GM19467 (cell line): ENCODE results near the gene PDCD2L.
"Not testable (repeated sequence)": the region's sequence is repeated elsewhere in the genome, so short reads cannot be mapped to it uniquely, and the experiment has no call there.

Source experiments
- ATAC-seq: cut with Tn5 transposase; IDR thresholded peaks from one replicate; pipeline ENCODE4 v1.9.1; 2021; ENCODE audit warnings: mild to moderate bottlenecking, moderate library complexity; ENCODE audit not compliant: unreplicated experiment

Gene PDCD2L

DNA sequence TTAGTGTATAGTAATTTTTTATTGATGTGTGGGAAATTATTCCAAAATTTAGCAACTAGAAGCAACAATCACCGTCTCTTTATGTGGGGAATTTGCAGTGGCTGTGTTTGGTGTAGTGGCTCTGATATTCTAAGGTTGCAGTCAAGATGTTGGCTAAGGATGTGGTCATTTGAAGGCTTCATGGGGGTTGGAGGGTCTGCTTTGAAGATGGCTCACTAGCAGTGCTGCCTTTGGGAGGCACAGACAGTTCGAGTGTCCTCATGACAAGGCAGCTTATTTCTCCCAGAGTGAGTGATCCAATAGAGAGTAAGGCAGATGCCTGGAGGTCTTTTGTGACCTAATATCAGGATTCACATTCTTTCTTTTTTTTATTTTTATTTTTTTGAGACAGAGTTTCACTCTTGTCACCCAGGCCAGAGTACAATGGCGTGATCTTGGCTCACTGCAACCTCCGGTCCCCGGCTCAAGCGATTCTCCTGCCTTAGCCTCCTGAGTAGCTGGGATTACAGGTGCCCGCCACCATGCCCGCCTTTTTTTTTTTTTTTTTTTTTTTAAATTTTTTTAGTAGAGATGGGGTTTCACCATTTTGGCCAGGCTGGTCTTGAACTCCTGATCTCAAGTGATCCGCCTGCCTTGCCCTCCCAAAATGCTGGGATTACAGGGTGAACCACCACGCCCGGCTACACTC lies 30.5 kb upstream of the PDCD2L start:
- no peak for ATAC-seq

DNA sequence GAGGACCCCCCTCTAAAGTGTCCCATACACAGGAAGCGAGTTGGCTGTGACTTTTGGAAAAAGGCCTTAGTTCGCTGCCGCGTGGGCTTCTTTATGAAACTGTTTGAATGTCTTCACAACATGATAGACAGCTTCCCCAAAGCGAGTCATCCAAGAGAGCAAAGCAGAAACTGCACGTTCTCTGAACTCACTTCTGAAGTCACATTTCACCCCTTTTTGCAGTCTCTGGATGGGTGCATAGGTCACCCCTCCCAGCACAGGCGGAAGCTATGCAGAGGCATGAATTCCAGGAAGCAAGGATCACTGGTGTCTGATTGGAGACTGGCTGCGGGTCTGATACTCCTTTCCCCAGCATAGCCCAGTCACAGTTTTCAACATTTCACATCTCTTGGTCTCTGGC lies 28.6 kb upstream of the PDCD2L start:
- no peak for ATAC-seq

DNA sequence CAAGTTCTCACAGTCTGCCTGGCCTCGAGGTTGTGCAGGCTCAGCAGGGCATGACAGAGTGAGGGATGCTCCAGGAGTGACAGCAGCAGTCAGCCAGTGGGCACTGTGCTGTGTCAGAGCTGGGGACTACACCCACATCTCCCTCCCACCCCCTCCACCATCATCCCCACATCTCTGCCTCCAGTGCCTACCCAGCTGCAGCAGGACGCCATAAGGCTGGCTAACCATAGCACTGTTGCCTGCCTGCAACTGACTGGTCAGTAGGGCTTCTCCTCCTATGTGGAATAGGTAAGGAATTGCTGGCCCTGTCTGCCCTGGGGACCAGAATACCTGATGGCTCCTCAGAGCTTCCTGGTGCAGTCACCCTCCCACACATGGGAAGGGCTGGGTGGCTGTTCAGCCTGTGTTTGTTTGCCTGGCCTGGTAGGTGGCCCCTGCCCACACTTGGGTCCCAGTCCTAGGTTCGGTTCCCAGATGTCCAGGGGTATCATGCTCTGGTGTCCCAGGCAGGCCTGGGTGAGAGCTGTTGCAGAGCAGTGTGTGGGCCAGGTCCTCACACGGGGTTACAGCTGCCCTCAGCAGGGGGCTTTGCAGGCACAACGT lies 23.5 kb upstream of the PDCD2L start:
- ATAC-seq, result no peak

DNA sequence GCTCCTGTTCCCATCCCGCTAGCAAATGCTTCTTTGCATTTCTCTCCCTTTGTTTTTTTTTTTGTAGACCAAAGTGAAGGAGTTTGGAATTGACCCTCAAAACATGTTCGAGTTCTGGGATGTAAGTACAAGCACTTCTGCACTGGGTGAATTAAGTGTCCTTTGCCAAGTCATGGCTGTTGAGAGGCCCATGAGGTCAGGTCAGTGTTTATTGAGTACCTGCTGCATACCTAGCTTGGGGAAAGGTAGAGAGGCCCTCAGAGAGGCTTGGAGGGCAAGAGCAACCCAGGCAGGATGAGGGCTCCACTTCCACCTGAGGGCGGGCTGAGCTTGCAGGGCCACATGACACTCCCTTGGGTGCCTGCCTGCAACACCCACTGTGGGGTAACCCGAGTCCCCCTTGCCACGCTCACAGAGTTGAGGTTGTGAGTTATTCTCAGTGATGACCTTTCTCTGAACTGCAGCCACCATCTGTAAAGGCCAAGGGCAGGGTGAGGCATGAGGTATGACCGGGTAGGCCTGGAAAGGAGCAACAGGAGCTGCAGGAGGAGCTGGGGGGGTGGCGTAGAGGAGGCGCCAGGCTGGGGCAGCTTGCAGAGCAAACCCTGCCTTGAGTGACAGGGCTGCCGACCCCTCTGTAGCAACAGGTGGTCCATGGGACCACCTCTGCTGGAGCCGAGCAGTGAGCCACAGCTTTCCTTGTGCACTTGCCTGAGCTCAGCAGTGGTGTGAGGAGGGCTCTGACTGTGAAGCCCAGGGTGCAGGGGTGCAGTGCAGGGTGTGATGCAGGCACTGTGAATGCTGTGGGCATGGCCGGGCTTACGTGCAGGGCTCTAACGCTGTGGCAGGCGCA lies 22.6 kb upstream of the PDCD2L start:
- no peak for ATAC-seq

GRCh38 chr19:34382471-34382870 lies 21.7 kb upstream of the PDCD2L start:
- ATAC-seq, result no peak

DNA sequence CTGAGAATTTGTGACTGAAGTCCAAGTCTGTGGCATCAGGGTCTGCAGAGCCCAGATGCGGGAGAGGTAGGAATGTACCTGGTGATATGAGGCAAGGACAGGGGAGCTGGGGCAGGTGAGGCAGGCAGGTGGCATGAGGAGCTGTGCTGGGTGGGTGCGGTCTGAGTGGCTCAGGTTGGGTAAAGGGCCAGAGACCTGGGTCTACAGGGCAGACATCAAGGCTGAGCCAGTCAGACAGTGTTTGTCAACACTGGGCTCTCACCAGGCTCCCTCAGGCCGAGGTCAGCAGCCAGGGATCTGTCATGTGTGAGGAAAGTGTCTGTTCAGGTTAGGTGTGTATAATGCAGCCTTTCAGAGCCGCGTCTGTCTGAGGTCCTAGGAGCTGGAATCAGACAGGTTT lies 20.6 kb upstream of the PDCD2L start:
- no peak for ATAC-seq

DNA sequence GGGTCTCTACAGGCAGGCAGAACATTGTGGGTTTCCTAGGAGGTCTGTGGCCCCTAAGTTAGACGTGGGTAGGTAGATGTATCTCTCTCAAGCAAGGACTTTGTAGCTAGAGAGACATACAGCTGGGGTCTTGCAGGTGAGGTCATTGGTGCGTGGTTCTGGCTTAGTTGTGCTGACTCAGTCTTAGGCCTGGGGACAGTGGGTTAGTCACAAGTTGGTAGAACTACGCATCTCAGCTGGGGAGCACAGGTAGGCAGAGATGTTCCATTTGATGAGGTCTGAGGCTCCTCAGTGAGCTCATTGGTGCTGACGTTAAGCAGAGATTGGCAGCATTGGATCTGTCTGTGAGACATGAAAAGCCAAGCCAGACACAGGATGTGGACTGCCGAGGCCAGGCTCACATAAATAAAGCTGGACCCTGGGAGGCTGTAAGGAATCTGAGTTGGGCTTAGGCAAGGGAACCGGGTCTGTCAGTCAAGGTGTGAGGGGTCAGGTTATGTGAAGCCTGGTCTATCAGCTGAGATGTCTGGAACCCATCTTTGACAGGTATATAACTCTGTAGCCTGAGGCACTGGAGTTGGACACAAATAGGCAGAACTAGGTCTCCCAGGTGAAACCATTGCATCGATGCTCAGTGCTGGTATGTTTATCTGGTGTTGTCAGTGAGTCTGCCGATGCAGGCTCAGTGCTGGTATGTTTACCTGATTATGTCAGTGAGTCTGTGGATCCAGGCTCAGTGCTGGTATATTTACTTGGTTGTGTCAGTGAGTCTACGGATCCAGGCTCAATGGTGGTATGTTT lies 17.4 kb upstream of the PDCD2L start:
- ATAC-seq, result no peak

DNA sequence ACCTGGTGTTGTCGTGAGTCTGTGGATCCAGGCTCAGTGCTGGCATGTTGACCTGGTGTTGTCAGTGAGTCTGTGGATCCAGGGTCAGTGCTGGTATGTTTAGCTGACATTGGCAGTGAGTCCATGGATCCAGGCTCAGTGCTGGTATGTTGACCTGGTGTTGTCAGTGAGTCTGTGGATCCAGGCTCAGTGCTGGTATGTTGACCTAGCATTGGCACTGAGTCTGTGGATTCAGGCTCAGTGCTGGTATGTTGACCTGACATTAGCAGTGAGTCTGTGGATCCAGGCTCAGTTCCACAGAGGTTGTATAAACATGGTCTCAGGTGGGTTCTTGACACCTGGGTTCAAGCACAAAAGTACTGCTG lies 16.8 kb upstream of the PDCD2L start:
- no peak for ATAC-seq

DNA sequence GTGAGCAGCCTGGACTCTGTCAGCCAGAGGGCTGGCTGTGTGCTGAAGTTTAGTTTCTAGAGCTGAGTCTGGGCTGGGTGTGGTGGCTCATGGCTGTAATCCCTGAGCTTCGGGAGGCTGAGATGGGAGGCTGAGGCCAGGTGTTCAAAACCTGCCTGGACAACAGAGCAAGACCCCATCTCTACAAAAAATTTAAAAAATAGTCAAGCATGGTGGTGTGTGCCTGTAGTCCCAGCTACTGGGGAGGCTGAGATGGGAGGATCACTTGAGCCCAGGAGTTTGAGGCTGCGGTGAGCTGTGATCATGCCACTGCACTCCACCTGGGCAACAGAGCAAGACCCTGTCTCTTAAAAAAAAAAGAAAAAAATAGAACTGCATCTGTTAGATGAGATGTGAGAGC lies 15.5 kb upstream of the PDCD2L start:
- not testable (repeated sequence) for ATAC-seq

GRCh38 chr19:34391813-34392212 lies 12.4 kb upstream of the PDCD2L start:
- no peak for ATAC-seq

DNA sequence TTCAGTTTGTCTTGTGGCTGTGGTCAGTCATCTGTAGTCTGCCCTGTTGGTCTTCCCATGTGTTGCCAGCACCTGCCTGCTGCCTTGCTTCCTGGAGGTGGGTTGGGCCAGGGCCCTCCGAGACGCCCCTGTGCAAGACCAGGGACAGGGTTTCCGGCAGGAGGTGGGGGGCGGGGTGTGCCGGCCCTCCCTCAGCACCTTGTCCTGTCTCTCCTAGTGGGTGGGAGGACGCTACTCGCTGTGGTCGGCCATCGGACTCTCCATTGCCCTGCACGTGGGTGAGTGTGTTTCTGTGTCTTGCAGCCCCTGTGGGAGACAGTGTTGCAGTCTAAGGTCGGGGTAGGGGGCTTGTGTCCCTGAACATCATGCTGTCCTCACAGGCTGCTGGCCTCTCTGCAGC lies 11.2 kb upstream of the PDCD2L start:
- ATAC-seq, result no peak

- no peak for ATAC-seq
Measured at GRCh38 chr19:34393629-34394028, 10.6 kb upstream of the PDCD2L start.

- no peak for ATAC-seq
Measured at GRCh38 chr19:34397853-34398252, 6.3 kb upstream of the PDCD2L start.

DNA sequence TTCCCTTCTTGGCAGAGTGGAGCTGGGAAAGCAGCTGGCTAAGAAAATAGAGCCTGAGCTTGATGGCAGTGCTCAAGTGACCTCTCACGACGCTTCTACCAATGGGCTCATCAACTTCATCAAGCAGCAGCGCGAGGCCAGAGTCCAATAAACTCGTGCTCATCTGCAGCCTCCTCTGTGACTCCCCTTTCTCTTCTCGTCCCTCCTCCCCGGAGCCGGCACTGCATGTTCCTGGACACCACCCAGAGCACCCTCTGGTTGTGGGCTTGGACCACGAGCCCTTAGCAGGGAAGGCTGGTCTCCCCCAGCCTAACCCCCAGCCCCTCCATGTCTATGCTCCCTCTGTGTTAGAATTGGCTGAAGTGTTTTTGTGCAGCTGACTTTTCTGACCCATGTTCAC lies 4.3 kb upstream of the PDCD2L start:
- ATAC-seq, result no peak

DNA sequence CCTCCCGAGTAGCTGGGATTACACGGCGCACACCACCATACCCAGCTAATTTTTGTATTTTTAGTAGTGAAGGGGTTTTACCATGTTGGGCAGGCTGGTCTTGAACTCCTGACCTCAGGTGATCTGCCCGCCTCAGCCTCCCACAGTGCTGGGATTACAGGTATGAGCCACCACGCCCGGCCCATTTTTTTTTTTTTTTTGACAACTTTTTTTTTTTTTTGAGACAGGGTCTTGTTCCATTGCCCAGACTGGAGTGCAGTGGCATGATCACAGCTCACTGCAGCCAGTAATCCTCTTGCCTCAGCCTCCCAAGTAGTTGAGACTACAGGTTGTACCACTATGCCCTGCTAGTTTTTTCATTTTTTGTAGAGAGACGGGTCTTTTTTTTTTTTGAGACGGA lies 3.4 kb upstream of the PDCD2L start:
- not testable (repeated sequence) for ATAC-seq

DNA sequence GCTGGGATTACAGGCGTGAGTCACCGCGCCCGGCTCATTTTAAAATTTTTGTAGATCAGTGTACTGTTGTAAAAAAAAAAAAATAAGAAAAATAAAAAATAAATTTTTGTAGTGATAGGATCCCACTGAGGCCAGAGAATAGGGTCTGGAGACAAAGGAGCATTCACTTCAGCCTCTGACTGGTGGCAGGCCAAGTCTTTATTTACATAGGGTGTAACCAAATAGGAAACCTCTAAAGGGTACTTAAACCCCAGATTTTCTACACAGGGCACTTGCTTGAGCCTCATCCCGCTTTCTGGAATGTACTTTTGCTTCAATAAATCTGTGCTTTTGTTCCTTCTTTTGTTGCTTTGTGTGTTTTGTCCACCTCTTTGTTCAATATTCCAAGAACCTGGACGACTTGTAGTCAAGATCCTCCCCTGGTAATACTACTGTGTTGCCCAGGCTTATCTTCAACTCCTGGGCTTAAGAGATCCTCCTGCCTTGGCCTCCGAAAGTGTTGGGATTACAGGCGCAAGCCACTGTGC lies 2.1 kb upstream of the PDCD2L start:
- ATAC-seq, result no peak

DNA sequence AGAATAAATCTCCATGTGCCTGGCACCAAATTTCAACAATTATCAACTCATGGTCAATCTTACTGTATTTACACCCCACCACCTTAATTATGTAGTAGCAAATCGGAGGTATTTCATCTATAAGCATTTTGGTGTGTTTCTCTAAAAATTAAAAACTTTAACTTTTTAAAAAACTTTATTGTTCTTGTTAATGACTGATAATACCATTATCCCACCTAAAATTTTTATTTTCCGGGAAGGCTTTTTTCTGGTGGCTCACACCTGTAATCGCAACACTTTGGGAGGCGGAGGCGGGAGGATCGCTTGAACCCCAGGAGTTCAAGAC lies 453 bp upstream of the PDCD2L start:
- ATAC-seq, result no peak

DNA sequence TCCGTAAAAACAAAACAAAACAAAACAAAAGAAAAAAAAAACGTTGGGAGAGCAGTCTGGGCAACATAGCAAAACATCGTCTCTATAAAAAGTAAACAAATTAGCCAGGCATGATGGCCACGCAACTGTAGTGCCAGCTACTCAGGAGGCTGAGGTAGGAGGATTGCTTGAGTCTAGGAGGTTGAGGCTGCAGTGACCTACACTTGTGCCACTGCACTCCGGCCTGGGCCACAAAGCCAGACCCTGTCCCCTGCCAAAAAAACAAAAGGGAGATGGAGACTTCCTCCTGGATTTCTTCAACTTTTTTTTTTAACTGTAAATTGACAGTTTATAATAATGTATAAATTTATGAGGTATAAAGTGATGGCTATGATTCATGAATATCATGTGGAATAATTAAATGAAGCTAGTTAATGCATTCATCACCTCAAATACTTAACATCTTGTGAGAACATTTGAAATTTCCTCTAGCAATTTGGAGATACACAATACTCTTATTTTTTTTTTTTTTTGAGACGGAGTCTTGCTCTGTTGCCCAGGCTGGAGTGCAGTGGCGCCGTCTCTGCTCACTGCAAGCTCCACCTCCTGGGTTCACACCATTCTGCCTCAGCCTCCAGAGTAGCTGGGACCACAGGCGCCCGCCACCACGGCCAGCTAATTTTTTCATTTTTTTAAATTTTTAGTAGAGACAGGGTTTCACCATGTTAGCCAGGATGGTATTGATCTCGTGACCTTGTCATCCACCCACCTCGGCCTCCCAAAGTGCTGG lies 1.9 kb downstream of the PDCD2L start:
- ATAC-seq, result no peak

DNA sequence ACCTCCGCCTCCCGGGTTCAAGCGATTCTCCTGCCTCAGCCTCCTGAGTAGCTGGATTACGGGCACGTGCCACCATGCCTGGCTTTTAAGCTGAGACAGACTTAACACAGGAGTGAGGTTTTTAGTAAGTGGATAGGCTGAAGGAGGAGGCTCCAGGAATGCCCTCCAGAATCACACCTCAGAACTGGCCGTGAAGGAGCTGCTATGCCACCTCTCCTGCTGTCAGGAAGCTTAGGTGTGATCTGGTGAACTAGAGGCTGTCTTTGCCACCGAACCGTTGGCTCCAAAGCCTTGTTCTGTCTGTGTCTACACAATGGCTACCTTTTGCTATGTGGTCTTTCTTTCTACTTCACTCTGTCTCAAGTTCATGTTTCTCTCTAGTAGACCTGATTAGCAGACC lies 4.2 kb downstream of the PDCD2L start:
- no peak for ATAC-seq
